Measurements from ENCODE around the gene HRC. TPM values are rescaled to one million over a fixed set of nuclear protein-coding genes. Genes with fewer than 3 reads are reported as not detected.
"Not testable (repeated sequence)": the region's sequence is repeated elsewhere in the genome, so short reads cannot be mapped to it uniquely, and the experiment has no call there.

HRC gene
- polyA plus RNA-seq, 3 donors = not detected

DNA sequence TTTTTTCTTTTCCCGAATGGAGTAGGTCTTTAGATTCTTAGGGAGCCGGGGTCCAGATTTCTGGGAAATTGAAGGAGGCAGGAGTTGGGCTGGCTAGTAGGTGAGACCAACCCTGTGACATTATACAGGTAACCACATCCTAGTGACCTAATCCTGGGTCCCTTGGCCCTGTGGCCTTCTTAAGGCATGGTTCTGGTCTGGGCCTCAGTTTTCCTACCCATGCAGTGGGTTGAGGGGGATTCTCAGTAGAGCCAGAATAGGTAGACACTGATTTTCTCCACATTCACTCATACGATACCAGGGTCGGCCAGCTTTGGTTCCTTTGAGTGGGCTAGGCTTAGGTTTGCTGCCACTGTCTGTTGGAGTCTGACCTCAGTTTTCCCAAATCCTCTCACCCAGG is 28.6 kb downstream of the HRC start:
- Histone ChIP-seq H3K4me2 (replicated peaks; ENCODE audit: extremely low read depth, low read length, poor library complexity, severe bottlenecking) (no peak overlapping the region), H3K27ac (ENCODE audit: low read depth in 1 of 2, low read length in 2 of 2) (no peak overlapping the region), H3K79me2 (ENCODE audit: insufficient read depth, low read length) (no peaks in the 10 kb centered on the region), H4K20me1 (ENCODE audit: insufficient read depth, low read length) (no peaks in the 10 kb centered on the region), H3K36me3 (replicated peaks in 1 of 2; ENCODE audit: control insufficient read depth in 1 of 2, insufficient read depth in 2 of 2, low read length in 2 of 2) (no peaks in the 10 kb centered on the region), H2AFZ (ENCODE audit: insufficient read depth, low read depth, low read length, poor library complexity, severe bottlenecking) (no peak overlapping the region), H3K27me3 (ENCODE audit: control insufficient read depth in 2 of 2, insufficient read depth in 2 of 2, low read length in 2 of 2) (peaks cover 0 to 5% of the 10 kb centered on the region in 2 donors), H3K9me3 (replicated peaks in 1 of 2; ENCODE audit: control insufficient read depth in 1 of 2, insufficient read depth in 1 of 2, low read length in 2 of 2) (peaks cover 0 to 10% of the 10 kb centered on the region in 2 donors), H3K9ac (ENCODE audit: insufficient read depth, low read length, poor library complexity, severe bottlenecking) (no peak overlapping the region), H3K4me1 (ENCODE audit: control insufficient read depth in 1 of 2, insufficient read depth in 2 of 2, low read length in 2 of 2) (peaks cover 5 to 14% of the 10 kb centered on the region in 2 donors), H3K4me3 (replicated peaks in 1 of 3; ENCODE audit: low read depth in 2 of 3, low read length in 3 of 3) (no peak overlapping the region)
- 100% methylated on average over 1 of the region's 4 CpGs for WGBS (ENCODE audit: insufficient coverage)
- peak overlapping the region in 1 of 2 donors; percentile 7 for H3K4me3 Mint-ChIP-seq
- no peaks in the 10 kb centered on the region for H3K36me3 Mint-ChIP-seq
- no peak for DNase-seq
- H3K9me3 Mint-ChIP-seq = peaks cover 10 to 31% (median 16%) of the 10 kb centered on the region in 7 donors
- peaks cover 24 to 40% (median 40%) of the 10 kb centered on the region in 3 donors for H3K27me3 Mint-ChIP-seq (ENCODE audit: low read depth in 3 of 3)
- H3K27ac Mint-ChIP-seq = no peak overlapping the region
- TF ChIP-seq, protein P1, sequence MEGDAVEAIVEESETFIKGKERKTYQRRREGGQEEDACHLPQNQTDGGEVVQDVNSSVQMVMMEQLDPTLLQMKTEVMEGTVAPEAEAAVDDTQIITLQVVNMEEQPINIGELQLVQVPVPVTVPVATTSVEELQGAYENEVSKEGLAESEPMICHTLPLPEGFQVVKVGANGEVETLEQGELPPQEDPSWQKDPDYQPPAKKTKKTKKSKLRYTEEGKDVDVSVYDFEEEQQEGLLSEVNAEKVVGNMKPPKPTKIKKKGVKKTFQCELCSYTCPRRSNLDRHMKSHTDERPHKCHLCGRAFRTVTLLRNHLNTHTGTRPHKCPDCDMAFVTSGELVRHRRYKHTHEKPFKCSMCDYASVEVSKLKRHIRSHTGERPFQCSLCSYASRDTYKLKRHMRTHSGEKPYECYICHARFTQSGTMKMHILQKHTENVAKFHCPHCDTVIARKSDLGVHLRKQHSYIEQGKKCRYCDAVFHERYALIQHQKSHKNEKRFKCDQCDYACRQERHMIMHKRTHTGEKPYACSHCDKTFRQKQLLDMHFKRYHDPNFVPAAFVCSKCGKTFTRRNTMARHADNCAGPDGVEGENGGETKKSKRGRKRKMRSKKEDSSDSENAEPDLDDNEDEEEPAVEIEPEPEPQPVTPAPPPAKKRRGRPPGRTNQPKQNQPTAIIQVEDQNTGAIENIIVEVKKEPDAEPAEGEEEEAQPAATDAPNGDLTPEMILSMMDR (IDR thresholded peaks at IDR 0.05) = no peak
- H3K4me1 Mint-ChIP-seq = peaks cover 13% of the 10 kb centered on the region
- intact Hi-C loops (cut with micrococcal nuclease) = no loop called here

DNA sequence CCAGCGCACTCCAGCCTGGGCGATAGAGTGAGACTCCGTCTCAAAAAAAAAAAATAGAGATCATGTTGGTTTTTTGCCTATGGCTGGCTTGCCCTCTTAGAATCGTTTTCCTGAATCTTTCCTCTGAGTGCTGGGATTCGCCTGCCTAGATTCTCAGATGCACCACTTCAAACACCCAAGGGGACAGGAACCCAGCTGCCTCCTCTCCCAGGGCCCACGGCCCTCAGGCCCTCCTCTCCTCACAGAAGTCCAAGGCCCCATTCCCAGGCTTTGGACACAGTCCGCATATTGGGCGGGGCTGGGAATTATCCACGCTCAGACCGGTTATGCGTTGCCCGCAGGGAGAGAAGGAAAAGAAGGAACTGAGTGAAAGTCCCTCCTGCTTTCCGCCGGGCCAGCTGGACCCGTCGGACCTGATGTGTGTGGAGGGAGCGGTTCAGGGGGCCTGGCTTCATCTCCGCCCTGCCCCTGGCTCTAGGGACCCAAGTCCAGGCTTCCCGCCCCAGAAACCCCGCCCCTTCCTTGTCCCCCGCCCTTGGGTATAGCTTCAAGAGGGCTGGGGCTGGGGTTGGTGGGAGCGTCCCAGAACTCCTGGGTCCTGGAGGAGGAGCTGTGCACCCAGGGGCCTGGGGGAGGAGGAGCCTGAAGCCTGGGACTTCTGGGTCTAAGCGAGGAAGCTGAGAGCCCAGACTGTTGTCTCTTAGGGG is 30.0 kb downstream of the HRC start:
- no peak for DNase-seq
- Histone ChIP-seq H3K36me3 (replicated peaks in 1 of 2; ENCODE audit: control insufficient read depth in 1 of 2, insufficient read depth in 2 of 2, low read length in 2 of 2) (no peaks in the 10 kb centered on the region), H3K79me2 (ENCODE audit: insufficient read depth, low read length) (no peaks in the 10 kb centered on the region), H3K4me3 (replicated peaks in 1 of 3; ENCODE audit: low read depth in 2 of 3, low read length in 3 of 3) (no peak overlapping the region), H3K9me3 (replicated peaks in 1 of 2; ENCODE audit: control insufficient read depth in 1 of 2, insufficient read depth in 1 of 2, low read length in 2 of 2) (peaks cover 0 to 5% of the 10 kb centered on the region in 2 donors), H4K20me1 (ENCODE audit: insufficient read depth, low read length) (no peaks in the 10 kb centered on the region), H3K4me1 (ENCODE audit: control insufficient read depth in 1 of 2, insufficient read depth in 2 of 2, low read length in 2 of 2) (peaks cover 5 to 15% of the 10 kb centered on the region in 2 donors), H3K27me3 (ENCODE audit: control insufficient read depth in 2 of 2, insufficient read depth in 2 of 2, low read length in 2 of 2) (peaks cover 9 to 19% of the 10 kb centered on the region in 2 donors), H3K4me2 (replicated peaks; ENCODE audit: extremely low read depth, low read length, poor library complexity, severe bottlenecking) (no peak overlapping the region), H3K27ac (ENCODE audit: low read depth in 1 of 2, low read length in 2 of 2) (no peak overlapping the region), H3K9ac (ENCODE audit: insufficient read depth, low read length, poor library complexity, severe bottlenecking) (no peak overlapping the region), H2AFZ (ENCODE audit: insufficient read depth, low read depth, low read length, poor library complexity, severe bottlenecking) (no peak overlapping the region)
- TF ChIP-seq, protein P1 (IDR thresholded peaks at IDR 0.05) = no peak
- intact Hi-C loops (cut with micrococcal nuclease) = no loop called here
- Mint-ChIP-seq H3K36me3 (peaks cover 2% of the 10 kb centered on the region in 2 donors), H3K4me1 (peaks cover 18% of the 10 kb centered on the region), H3K27me3 (ENCODE audit: low read depth in 3 of 3) (peaks cover 37 to 54% (median 50%) of the 10 kb centered on the region in 3 donors), H3K9me3 (peaks cover 14 to 30% (median 16%) of the 10 kb centered on the region in 7 donors), H3K27ac (peak overlapping the region in 1 of 7 donors; percentile 54), H3K4me3 (no peak overlapping the region)
- WGBS (ENCODE audit: insufficient coverage) = 78% methylated on average over 6 of the region's 23 CpGs

DNA sequence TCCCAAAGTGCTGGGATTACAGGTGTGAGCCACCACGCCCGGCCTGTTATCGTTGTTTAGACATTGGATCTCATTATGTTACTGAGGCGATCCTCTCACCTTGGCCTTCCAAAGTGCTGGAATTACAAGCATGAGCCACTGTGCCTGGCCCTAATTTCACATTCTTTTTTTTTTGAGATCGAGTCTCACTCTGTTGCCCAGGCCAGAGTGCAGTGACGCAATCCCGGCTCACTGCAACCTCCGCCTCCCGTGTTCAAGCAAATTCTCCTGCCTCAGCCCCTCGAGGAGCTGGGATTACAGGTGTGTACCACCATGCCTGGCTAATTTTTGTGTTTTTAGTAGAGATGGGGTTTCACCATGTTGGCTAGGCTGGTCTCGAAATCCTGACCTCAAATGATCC is 31.9 kb downstream of the HRC start:
- not testable (repeated sequence) for H3K27ac Mint-ChIP-seq; H3K79me2 ChIP-seq (ENCODE audit: insufficient read depth, low read length)

More for the DNA sequence above, 31.9 kb downstream of the HRC start:
- H3K27me3 ChIP-seq (ENCODE audit: control insufficient read depth in 2 of 2, insufficient read depth in 2 of 2, low read length in 2 of 2) = peaks cover 15 to 25% of the 10 kb centered on the region in 2 donors
- H3K4me1 ChIP-seq (ENCODE audit: control insufficient read depth in 1 of 2, insufficient read depth in 2 of 2, low read length in 2 of 2) = peaks cover 18 to 29% of the 10 kb centered on the region in 2 donors
- H3K9ac ChIP-seq (ENCODE audit: insufficient read depth, low read length, poor library complexity, severe bottlenecking); DNase-seq; H3K9me3 ChIP-seq (replicated peaks in 1 of 2; ENCODE audit: control insufficient read depth in 1 of 2, insufficient read depth in 1 of 2, low read length in 2 of 2); H3K27ac ChIP-seq (ENCODE audit: low read depth in 1 of 2, low read length in 2 of 2); intact Hi-C loops (cut with micrococcal nuclease); H3K4me3 Mint-ChIP-seq; H3K36me3 Mint-ChIP-seq; H3K4me2 ChIP-seq (replicated peaks; ENCODE audit: extremely low read depth, low read length, poor library complexity, severe bottlenecking); H3K4me3 ChIP-seq (replicated peaks in 1 of 3; ENCODE audit: low read depth in 2 of 3, low read length in 3 of 3); H4K20me1 ChIP-seq (ENCODE audit: insufficient read depth, low read length); H2AFZ ChIP-seq (ENCODE audit: insufficient read depth, low read depth, low read length, poor library complexity, severe bottlenecking); H3K36me3 ChIP-seq (replicated peaks in 1 of 2; ENCODE audit: control insufficient read depth in 1 of 2, insufficient read depth in 2 of 2, low read length in 2 of 2): not testable (repeated sequence)
- Mint-ChIP-seq H3K9me3 (peaks cover 3 to 21% (median 13%) of the 10 kb centered on the region in 7 donors), H3K27me3 (ENCODE audit: low read depth in 3 of 3) (peaks cover 37 to 59% (median 40%) of the 10 kb centered on the region in 3 donors), H3K4me1 (peaks cover 14% of the 10 kb centered on the region)
- WGBS (ENCODE audit: insufficient coverage) = 94% methylated on average over 5 of the region's 11 CpGs

Measured in CD14-positive monocyte (primary cell).